Parathyroid adenoma (tissue), 2 donors: ENCODE data around the gene ELMO2.

Experiments
- H2AFZ ChIP-seq: fragments of 300-600 bp; sonication (generic); one replicate; pipeline ENCODE4 v1.7.0; 2017; ENCODE audit warnings: antibody characterized with exemption, mild to moderate bottlenecking
- H3K27ac ChIP-seq: fragments of 300-600 bp; sonication (generic); one replicate; pipeline ENCODE4 v1.7.0; 2017
- H3K27me3 ChIP-seq: fragments of 300-600 bp; sonication (generic); one replicate; pipeline ENCODE4 v1.7.0; 2017; ENCODE audit warnings: low read length; ENCODE audit not compliant: control insufficient read depth, insufficient read depth
- H3K36me3 ChIP-seq: fragments of 300-600 bp; sonication (generic); one replicate; pipeline ENCODE4 v1.7.0; 2017; ENCODE audit warnings: low read length; ENCODE audit not compliant: control insufficient read depth, insufficient read depth
- H3K4me1 ChIP-seq: fragments of 300-600 bp; sonication (generic); one replicate; pipeline ENCODE4 v1.7.0; 2017; ENCODE audit warnings: control low read depth
- H3K4me2 ChIP-seq: fragments of 300-600 bp; sonication (generic); one replicate; pipeline ENCODE4 v1.7.0; 2017; ENCODE audit warnings: low read length
- H3K4me3 ChIP-seq: fragments of 300-600 bp; sonication (generic); one replicate; pipeline ENCODE4 v1.7.0; 2017; ENCODE audit warnings: low read depth, low read length
- H3K79me2 ChIP-seq: fragments of 300-600 bp; sonication (generic); one replicate; pipeline ENCODE4 v1.7.0; 2017; ENCODE audit warnings: control low read depth
- H3K9ac ChIP-seq: fragments of 300-600 bp; sonication (generic); one replicate; pipeline ENCODE4 v1.7.0; 2017; ENCODE audit warnings: mild to moderate bottlenecking
- H3K9me3 ChIP-seq: fragments of 300-600 bp; sonication (generic); one replicate; pipeline ENCODE4 v1.7.0; 2017; ENCODE audit warnings: low read length; ENCODE audit not compliant: control insufficient read depth
- TF ChIP-seq, protein P1 (sequence below): fragments of 300-600 bp; sonication (generic); IDR thresholded peaks from one replicate; pipeline ENCODE4 v1.7.0; 2017; ENCODE audit warnings: antibody characterized with exemption, mild to moderate bottlenecking
- donor health status: primary hyperparathyroidism.

The ELMO2 gene

DNA sequence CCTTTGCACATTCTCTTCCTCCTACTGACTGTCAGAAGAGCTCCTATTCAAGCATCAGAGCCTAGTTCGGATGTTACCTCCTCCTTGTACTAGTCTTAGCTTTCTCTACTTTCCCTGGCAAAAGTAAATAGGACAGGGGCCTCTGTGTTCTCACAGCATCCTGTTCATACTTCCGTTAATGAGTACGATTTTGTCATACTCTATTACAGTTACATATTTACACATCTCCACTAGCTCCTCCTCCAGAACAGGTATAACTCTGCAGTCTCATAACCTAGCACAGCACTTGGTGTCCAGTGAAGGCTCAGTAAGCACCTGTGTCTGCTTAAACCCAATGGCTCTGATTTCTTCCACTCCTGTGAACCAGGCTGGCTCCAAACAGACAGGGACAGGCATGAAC, 7.0 kb downstream of the ELMO2 start:
- Histone ChIP-seq H2AFZ (no peak overlapping the region), H3K9ac (no peak overlapping the region), H3K36me3 (no peaks in the 10 kb centered on the region), H3K27me3 (no peaks in the 10 kb centered on the region), H3K4me2 (no peak overlapping the region), H3K4me1 (peaks cover 37% of the 10 kb centered on the region), H3K27ac (peak overlapping the region; percentile 72), H3K79me2 (peaks cover 50% of the 10 kb centered on the region), H3K9me3 (no peaks in the 10 kb centered on the region), H3K4me3 (no peak overlapping the region)
- TF ChIP-seq, protein P1, sequence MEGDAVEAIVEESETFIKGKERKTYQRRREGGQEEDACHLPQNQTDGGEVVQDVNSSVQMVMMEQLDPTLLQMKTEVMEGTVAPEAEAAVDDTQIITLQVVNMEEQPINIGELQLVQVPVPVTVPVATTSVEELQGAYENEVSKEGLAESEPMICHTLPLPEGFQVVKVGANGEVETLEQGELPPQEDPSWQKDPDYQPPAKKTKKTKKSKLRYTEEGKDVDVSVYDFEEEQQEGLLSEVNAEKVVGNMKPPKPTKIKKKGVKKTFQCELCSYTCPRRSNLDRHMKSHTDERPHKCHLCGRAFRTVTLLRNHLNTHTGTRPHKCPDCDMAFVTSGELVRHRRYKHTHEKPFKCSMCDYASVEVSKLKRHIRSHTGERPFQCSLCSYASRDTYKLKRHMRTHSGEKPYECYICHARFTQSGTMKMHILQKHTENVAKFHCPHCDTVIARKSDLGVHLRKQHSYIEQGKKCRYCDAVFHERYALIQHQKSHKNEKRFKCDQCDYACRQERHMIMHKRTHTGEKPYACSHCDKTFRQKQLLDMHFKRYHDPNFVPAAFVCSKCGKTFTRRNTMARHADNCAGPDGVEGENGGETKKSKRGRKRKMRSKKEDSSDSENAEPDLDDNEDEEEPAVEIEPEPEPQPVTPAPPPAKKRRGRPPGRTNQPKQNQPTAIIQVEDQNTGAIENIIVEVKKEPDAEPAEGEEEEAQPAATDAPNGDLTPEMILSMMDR: no peak

DNA sequence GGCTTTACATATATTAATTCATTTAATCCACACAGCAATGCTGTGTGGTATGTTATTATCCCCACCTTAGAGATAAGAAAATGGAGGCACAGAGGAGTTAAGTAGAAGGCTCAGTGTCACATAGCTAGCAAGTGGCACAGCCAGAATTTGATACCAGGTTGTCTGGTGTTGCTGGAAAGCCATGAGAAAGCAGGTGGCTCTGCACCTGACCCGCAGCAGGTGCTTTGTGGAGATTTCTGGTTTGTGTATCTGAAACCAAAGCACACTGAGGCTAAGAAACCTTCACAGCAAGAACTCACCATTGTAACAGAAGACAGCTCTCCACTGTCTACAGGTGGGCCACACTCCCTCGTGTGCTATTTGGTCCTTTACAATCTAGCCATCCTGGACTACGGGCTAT, 7.5 kb downstream of the ELMO2 start:
- Histone ChIP-seq H3K27ac (peak overlapping the region; percentile 72), H3K36me3 (no peaks in the 10 kb centered on the region), H3K79me2 (peaks cover 50% of the 10 kb centered on the region), H3K4me3 (no peak overlapping the region), H3K4me1 (peaks cover 34% of the 10 kb centered on the region), H3K4me2 (no peak overlapping the region), H2AFZ (no peak overlapping the region), H3K9ac (no peak overlapping the region), H3K9me3 (no peaks in the 10 kb centered on the region), H3K27me3 (no peaks in the 10 kb centered on the region)
- TF ChIP-seq, protein P1: no peak

DNA sequence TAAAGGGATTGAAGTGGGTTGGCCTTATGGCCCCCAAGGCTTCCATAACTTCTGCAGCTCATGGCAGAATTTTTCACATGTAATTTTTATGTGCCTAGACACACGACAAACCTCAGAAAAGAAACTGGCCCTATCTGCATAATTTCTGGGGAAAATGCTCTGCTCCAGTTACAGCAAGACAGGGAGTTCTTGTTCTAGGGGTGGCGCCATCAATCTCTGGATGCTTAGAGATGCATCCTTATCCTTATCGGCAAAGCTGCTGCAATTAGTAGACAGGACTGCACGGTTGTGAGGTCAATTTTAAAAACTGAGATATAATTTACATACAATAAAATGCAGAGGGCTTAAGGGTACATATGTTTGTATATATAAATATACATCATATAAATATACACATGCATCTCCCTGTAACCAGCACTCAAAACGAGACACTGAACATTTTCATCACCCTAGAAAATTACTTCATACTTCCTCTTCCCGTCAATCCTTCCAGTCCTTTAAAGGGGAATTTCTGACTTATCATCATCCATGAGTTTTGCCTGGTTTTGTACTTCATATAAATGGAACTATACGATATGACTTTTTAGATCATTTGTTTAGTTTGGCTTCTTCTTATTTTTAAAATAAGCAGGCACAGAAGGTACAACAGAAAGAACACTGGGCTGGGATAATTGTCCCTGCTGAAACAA, 10.2 kb downstream of the ELMO2 start:
- H3K9me3 ChIP-seq: no peaks in the 10 kb centered on the region
- H3K4me3 ChIP-seq: no peak overlapping the region
- H3K36me3 ChIP-seq: no peaks in the 10 kb centered on the region
- no peaks in the 10 kb centered on the region for H3K27me3 ChIP-seq
- H3K79me2 ChIP-seq: peaks cover 53% of the 10 kb centered on the region
- H3K4me1 ChIP-seq: peaks cover 24% of the 10 kb centered on the region
- no peak overlapping the region for H3K9ac ChIP-seq
- H3K4me2 ChIP-seq: no peak overlapping the region
- no peak overlapping the region for H3K27ac ChIP-seq
- TF ChIP-seq, protein P1: no peak
- H2AFZ ChIP-seq: no peak overlapping the region

GRCh38 chr20:46394872-46395760, 11.3 kb downstream of the ELMO2 start:
- Histone ChIP-seq H3K36me3 (no peaks in the 10 kb centered on the region), H3K27me3 (no peaks in the 10 kb centered on the region), H3K4me2 (no peak overlapping the region), H3K9me3 (no peaks in the 10 kb centered on the region), H2AFZ (no peak overlapping the region), H3K9ac (no peak overlapping the region), H3K27ac (no peak overlapping the region), H3K4me1 (peaks cover 13% of the 10 kb centered on the region), H3K4me3 (no peak overlapping the region), H3K79me2 (peaks cover 53% of the 10 kb centered on the region)
- TF ChIP-seq, protein P1: no peak
